Colon (tissue), 2 donors: Measurements from ENCODE around the gene ADGRG3.
"Not testable (repeated sequence)": the region's sequence is repeated elsewhere in the genome, so short reads cannot be mapped to it uniquely, and the experiment has no call there.

ENCODE experiments used
- FAIRE-seq: peaks from 2 replicates; lab custom pipeline; 2012; peaks lifted over from hg19 to GRCh38; lab: Jason Lieb, UNC
- donor health status: control.
- donor health status: control.

Gene ADGRG3

DNA sequence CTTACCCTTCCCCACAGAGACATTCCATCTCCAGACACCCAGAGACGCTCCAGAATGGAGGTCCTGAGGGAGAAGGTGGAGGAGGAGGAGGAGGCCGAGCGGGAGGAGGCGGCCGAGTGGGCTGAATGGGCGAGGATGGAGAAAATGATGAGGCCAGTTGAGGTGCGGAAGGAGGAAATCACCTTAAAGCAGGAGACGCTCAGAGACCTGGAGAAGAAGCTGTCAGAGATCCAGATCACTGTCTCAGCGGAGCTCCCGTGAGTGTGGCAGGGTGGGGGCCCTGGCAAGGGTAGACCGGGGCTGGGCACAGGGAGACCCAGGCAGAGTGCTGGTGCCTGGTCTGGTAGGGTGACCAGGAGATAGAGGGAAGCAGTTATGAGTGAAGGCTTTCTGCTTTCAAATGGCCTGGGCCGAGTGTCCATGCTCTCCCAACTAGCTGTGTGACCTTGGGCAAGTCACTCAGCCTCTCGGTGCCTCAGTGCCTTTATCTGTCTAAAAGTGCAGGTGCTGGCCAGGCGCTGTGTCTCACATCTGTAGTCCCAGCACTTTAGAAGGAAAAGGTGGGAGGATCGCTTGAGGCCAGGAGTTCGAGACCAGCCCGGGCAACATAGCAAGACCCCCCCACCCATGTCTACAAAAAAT lies 29.9 kb downstream of the ADGRG3 start:
- no peak for FAIRE-seq

DNA sequence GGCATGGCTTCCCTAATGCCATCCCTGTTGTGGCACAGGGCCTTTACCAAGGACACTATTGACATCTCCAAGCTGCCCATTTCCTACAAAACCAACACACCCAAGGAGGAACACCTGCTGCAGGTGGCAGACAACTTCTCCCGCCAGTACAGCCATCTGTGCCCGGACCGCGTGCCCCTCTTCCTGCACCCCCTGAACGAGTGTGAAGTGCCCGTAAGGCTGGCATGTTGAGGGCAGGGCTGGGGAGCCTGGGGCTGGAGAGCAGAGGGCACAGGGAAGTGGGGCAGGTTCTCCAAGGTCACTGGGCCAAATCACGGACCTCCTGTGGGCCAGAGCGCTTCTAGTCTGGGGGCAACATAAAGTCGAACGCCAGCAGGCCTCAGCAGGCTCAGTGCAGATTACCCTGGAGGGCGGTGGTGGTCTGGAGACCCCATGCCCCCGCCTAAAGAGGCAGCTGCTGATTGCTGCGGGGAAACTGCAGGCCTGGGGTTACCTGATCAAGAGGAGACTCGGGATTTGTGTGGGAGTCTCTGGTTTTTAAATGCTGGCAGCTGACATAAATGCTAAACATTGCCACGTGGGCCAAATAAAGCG lies 30.8 kb downstream of the ADGRG3 start:
- no peak for FAIRE-seq

DNA sequence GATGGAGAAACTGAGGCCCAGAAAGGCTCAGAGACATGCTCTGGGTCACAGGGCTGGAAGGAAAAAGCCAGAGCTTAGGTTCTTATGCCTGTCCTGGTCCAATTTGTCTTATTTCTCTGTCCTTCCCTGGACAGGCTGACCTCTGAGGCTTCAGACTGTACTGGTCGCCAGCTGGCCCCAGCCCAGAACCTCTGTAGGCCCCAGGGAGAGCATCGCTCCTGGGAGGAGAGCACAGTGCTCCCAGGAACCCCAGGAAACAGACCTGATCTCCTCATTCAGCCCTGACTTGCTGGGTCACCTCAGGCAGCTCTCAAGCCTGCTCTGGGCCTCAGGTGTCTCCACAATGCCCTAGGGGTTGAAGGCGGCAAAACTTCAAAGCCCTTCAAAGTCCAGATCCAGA lies 31.4 kb downstream of the ADGRG3 start:
- no peak for FAIRE-seq

DNA sequence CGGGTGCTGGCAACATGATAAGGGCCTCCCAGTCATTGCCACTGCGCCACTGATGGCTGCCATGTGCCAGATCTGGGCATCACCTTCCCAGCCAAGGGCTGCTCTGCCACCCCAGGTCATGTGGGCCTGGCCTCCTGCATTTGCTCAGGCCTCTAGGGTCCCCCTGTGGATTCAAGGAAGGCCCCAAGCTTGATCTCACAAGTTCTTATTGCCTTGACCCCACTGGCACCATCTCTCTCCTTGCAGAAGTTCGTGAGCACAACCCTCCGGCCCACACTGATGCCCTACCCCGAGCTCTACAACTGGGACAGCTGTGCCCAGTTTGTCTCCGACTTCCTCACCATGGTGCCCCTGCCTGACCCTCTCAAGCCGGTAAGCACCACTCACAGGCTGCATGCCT lies 31.8 kb downstream of the ADGRG3 start:
- no peak for FAIRE-seq

DNA sequence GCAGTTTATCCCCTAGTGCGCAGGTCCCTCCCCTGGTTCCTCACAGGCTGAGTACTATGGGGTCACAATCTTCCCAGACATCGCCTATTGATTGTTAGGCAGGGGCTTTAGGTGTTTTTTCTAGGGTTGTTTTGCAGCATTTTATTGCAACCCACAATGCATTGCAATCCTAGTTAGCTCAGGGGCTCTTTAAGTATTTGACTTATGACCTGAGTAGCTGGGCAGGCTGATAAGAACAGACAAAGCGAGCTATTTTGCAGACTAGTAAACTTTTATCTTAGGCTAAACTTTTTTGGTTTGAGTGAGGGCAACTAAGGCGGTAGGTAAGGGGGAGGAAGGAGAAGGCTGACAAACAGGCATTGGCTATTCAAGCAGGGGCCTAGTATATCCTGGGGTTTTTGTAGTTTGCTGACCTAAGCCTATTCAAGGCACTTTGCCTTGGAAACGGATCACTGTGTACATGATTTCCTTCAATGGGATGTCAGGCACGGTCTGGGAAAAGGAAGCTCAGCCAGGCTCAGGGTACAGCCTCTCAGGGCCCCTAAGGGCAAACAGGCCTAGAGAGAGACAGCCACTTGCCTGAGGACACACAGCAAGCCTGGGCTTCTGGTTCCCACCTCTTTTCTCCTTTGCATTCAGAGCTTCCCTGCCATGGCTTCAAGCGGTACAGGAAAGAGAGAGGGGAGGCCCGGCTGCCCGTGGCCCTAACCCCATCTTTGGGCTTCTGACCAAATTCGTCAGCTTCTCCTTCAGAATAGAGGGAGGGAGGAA lies 32.9 kb downstream of the ADGRG3 start:
- FAIRE-seq = no peak

DNA sequence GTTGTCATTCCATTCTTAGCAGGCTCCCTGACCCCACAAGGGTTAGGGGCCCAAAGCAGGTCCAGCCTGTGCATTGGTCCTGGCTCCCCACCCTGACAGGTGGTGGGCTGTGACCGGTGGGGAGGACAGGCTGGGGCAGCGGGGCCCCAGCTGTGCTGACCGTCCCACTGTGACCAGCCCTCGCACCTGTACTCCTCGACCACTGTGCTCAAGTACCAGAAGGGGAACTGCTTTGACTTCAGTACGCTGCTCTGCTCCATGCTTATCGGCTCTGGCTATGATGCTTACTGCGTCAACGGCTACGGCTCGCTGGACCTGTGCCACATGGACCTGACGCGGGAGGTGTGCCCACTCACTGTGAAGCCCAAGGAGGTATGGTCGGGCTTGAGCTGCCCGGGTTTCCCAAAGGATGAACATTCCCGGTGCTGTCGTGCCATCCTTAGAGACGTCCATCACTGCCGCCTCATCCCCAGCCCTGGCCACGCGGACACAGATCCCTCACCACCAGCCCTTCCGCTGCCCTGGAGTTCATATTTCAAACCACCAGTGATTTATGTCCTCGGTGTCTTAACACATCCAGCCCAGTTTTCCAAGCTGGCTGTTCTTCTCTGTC lies 33.8 kb downstream of the ADGRG3 start:
- FAIRE-seq = no peak

DNA sequence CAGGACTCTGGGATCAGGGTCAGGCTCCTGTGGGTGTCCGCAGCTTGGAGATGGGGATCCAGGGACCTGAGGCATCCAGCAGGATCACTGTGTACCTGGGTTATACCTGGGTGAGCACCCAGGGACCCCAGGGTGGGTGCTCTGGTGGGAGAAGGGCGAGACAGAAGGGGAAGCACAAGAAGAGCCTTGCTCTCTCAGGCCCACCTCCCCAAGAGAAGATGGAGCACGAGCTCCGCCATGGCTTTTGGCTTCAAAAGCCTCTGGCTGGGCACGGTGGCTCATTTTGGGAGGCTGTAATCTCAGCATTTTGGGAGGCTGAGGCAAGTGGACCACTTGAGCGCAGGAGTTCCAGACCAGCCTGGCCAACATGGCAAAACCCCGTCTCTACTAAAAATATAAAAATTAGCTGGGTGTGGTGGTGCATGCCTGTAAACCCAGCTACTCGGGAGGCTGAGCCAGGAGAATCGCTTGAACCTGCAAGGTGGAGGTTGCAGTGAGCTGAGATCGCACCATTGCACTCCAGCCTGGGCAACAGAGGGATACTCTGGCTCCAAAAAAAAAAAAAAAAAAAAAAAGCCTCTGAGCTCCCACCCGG lies 35.4 kb downstream of the ADGRG3 start:
- FAIRE-seq = no peak

DNA sequence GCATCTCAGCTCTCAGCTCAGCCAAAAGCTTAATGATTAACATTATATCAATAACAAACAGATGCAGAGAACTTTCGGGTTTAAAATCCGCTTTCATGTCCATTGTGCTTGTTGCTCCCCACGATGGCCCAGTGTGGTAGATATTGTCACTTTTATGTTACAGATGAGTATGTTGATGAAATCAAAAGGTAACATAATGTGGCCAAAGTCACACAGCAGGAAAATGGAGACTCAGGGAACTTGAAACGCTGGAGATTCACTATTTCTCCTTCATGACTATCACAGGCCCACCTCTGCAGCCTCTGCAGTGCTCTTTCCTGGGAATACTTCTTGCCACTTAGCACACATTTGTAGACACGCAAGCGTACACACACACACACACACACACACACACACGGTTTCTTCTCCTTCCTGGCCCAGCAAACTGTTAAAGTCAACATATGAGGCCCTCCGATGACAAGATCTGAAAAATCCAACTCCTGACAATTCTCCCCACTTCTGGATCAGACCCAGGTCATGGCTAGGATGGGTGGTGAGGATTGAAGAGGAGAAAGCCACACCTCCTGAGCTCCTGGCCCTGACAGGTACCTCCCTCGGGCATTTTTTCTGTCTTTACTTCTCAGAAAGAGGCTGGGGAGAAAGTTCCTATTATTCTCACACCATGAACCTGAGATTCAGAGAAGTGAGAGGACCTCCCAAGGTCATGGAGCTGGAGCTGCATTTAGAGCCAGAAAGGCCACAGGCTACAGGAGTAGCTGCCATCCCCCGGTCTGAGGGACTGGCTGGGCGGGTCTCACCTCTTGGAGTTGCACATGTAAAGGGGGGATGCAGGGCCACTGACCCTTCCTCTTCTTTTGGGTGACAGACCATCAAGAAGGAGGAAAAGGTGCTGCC lies 36.2 kb downstream of the ADGRG3 start:
- FAIRE-seq = no peak

DNA sequence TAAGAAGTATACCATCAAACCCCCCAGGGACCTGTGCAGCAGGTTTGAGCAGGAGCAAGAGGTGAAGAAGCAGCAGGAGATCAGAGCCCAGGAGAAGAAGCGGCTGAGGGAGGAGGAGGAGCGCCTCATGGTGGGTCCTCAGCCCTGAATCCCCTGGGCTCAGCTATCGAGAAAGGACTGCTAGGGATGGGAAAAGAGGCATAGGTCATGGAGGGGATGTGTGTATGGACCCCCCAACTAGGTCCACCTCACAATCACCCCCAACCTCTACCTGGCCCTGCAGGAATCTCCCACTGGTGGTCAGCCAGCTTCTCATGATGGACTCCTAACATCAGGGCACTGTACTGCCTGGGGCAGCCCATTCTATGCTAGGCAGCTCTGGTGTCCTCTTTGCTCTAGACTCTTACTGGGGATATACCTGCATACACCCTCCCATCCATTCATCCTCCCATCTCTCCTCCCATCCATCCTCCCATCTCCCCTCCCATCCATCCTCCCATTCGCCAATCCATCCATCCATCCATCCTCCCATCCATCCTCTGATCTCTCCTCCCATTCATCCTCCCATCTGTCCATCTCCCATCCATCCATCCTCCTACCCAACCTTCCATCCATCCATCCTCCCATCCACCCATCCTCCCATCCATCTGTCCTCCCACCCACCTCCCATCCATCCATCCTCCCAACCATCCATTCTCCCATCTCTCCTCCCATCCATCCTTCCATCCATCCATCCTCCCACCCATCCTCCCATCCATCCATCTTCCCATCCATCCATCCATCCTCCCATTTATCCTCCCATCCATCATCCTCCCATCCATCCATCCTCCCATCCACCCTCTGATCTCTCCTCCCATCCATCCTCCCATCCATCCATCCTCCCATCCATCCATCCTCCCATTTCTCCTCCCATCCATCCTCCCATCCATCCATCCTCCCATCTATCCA lies 37.1 kb downstream of the ADGRG3 start:
- FAIRE-seq = no peak

DNA sequence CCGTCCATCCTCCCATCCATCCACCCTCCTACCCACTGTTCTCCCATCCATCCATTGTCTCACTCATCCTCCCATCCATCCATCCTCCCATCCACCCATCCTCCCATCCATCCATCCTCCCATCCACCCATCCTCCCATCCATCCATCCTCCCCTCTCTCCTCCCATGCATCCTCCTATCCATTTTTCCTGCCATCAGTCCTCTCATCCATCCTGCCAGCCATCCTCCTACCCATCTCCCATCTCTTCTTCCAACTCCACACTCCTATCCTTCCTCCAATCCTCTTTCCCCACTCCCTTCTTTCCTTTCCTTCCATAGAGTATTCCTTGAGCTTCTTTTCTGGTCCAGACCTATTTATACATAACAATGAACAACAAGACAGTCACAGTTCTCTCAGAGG lies 38.6 kb downstream of the ADGRG3 start:
- no peak for FAIRE-seq

DNA sequence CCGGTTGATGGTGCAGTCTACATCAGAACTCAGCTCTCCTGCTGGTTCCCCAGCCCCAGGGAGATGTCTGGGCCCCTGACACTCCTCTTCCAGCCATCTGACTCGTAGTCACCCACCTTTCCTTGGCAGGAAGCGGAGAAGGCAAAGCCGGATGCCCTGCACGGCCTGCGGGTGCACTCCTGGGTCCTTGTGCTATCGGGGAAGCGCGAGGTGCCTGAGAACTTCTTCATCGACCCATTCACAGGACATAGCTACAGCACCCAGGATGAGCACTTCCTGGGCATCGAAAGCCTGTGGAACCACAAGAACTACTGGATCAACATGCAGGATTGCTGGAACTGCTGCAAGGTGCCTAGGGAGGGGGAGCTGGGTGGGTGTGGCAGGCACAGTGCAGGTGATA lies 39.2 kb downstream of the ADGRG3 start:
- no peak for FAIRE-seq

DNA sequence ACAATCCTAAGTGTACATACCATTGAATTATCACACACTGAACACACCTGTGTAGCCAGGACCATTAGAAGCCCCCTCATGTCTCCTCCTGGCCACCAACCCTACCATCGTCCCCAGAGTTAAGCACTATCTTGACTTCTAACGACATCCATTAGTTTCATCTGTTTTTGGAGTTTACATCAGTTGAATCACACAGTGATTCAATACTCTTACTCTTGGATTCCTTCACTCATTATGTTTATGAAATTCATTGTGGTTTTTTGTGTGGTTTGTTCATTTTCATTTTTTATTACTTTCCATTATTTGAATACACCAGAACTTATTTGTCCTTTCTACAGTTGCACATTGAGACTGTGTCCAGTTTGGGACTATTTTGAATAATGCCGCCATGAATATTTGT lies 40.1 kb downstream of the ADGRG3 start:
- FAIRE-seq = no peak

DNA sequence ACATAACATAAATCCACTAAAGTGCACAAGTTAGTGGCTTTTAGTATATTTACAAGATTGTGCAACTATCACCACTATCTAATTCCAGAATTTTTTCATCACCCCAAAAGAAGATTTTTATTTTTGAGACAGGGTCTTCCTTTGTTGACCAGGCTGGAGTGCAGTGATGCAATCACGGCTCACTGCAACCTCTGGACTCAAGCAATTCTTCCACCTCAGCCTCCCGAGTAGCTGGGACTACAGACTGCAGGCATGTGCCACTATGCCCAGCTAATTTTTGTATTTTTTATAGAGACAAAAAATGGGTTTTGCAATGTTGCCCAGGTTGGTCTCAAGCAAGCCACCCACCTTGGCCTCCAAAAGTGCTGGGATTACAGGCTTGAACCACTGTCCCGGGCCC lies 41.6 kb downstream of the ADGRG3 start:
- no peak for FAIRE-seq

DNA sequence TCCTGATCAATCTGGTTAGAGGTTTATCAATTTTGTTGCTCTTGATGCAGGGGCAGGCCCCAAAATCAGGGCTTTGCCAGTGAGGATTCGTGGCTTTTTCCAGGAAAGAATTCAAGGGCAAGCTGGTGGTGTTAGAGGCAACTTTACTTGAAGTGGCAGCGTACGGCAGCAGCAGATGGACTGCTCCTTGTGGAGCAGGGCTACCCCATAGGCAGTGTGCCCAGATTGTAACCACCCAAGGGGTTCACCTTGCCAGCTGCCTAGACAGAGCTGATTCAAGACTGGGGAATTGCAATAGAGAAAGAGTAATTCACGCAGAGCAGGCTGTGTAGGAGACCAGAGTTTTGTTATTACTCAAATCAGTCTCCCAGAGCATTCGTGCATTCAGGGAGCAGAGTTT lies 43.2 kb downstream of the ADGRG3 start:
- FAIRE-seq = no peak

DNA sequence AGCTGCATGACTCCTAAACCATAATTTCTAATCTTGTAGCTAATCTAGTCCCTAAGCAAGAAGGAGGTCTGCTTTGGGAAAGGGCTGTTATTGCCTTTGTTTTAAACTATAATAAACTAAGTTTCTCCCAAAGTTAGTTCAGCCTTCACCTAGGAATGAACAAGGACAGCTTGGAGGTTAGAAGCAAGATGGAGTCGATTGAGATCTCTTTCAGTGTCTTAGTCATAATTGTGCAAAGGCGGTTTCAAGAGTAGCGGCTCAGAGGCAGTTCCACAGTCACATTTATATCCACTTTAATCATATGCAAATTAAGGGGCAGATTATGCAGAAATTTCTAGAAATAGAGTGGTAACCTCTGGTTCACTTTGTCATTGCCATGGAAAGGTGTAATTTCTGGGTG lies 43.9 kb downstream of the ADGRG3 start:
- no peak for FAIRE-seq

DNA sequence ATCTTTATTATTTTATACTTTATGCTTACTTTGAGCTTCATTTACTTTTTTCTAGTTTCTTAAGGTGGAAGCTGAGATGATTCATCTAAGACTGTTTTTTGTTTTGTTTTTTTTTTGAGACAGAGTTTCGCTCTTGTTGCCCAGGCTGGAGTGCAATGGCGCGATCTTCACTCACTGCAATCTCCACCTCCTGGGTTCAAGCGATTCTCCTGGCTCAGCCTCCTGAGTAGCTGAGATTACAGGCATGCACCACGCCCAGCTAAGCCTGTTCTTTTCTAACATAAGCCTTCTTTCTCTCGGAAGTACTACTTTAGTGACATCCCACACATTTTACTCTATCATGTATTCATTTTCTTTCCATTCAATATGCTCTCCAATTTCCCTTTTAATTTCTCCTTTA lies 44.5 kb downstream of the ADGRG3 start:
- not testable (repeated sequence) for FAIRE-seq

DNA sequence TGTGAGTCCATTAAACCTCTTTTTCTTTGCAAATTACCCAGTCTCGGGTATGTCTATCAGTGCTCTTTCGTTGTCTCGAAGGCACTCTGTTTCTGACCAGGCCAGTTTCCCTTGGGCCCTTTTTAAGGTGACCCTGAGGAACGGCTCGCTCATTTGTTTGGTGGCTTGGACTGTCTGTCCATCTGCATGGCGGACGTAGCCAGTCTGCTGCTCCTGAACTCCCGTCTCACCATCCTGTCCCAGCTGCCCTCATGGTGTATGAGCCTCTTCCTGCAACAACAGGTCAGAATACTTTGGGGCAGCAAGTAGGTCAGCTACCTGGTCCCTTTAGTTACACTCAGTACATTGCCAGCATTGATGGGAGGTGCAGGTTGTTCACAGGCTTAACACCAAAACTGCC lies 45.5 kb downstream of the ADGRG3 start:
- FAIRE-seq = no peak

DNA sequence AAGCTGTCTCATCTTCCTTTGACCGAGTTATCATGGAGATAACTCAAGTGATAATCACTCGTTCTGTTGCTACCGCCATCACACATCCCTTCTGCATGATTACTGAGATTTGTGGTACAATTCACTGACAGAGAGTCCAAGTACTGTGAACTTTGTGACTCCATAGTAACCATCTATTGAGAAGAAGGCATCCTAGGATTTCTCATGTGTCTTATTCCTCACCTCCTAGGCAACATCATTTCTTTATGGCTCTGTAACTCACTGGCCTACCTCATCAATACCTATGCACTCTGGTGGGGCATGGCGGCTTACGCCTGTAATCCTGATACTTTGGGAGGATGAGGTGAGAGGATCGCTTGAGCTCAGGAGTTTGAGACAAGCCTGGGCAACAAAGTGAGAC lies 45.9 kb downstream of the ADGRG3 start:
- FAIRE-seq = no peak

DNA sequence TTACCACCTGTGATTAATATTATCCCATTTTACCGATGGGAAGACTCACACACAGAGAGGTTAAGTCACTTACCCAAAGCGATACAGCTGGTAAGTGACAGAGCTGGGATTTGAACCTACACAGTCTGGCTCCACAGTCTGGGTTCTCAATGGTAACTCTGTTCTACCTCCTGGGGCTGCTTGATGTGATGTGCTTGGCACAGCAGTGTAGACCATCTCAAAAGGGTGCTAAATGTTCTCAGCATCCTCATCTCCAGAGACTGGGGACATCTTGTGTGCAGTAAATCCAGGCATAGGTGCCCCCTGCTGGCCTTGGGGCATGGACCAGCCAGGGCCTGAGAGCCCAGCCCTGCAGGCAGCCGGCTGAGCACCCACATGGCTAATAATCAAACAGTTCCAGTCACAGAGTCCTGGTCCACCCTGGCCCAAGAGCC lies 52.1 kb downstream of the ADGRG3 start:
- FAIRE-seq = no peak

DNA sequence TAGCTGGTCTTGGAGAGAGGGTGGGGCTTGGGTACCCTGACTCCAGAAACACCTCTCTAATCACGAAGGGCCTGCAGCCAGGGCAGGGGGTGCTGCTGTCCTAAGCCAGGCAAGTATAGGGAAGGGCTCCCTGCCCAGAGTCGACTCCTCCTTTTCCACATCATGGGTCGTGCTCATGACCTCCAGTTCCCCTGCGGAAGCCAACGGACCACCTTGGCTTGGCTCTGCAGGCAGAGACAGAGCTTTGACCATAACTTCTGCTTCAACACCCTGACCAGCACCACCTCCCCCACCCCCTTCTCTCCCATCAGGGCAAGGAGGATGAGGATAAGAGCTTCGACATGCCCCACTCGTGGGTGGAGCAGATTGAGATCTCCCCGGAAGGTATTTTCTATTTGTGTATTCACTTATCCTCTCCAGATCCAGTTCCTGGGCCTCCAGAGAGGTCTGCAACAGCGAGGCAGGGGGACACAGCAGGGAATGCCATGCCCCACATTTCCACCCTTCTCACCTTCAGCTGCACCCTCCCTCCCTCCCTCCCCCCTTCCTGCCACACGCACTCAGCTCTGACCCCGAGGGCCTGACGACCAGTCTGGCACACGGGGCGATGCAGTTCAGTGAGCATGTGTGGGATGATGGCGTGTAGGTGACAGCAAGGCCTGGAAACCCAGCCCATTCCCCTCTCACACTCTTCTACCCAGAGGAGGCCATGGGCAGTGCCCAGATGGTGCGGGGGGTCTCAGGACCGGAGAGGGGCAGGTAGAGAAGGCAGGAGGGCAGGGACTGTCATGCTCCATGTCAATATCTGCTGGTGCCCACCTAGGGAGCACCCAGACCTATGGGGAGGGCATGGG lies 53.5 kb downstream of the ADGRG3 start:
- FAIRE-seq = no peak
